Heart left ventricle (tissue), 13 donors: Measurements from ENCODE around the gene ALDOB.

Experiments used
- POLR2A ChIP-seq, 2 donors: fragments of 450-650 bp; IDR thresholded peaks; one replicate each; pipeline ENCODE4 v1.6.1; 2017; ENCODE audit warnings: antibody characterized with exemption in 2 of 2, mild to moderate bottlenecking in 2 of 2, moderate library complexity in 2 of 2
- TF ChIP-seq, protein P1 (sequence below), 12 donors: fragments of 200-600 bp; sonication (generic) in 4 of 12; IDR thresholded peaks; one replicate each; pipeline versions ENCODE4 v1.5.0 to v1.8.0; 2018 to 2022; ENCODE audit warnings: antibody characterized with exemption in 12 of 12, mild to moderate bottlenecking in 5 of 12
- donor health status: ischemic (EF 13 %, LVEDD 7.1; RV severe dilation, severe dysfunction).
- donor health status: DM: no; HTN: yes; CAD: no.
- donor health status: DM: no; HTN: no; CAD: no.
- donor health status: ischemic (EF 25% LVEDD 6.9; RV normal size, moderate dysfunction).
- donor health status: ischemic (EF 25% LVEDD 5.7; RV mildly dilated, moderate dysfunction).
- donor health status: ischemic (EF 35%, LVEDD 5.7; RV mildly dilated, moderate dysfunction).
- donor health status: nonischemic (EF 11% LVEDD 7.7; RV severe dilation, severe dysfunction).
- donor health status: DM: yes; HTN: yes; CAD: no.
- donor health status: PGD.
- donor health status: ischemic (EF 29% LVEDD 5.4; RV normal size, mild dysfunction).
- donor health status: nonischemic (EF 23%, LVEDD 6.1; RV moderate dilation, normal function).

DNA sequence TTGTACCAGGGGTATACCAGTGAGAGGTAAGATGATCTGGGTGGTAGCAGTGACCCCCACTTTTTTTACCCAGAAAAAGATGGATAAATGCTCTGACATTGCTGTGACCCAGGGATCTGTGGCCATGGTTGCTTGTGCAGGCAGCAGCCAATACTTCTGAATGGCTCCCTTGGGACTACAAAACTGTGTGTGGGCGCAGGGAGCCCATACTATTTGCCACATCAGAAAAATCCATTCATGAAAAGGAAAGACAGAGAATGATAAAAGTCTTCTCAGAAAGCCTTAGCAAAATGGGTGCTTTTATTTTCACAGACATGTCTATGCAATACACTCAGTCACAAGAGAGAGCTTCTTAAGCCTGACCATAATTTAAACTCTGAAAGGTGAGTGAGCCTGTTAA, 37.3 kb upstream of the ALDOB start:
- no peak for TF ChIP-seq POLR2A (IDR thresholded peaks at IDR 0.05)
- TF ChIP-seq, protein P1, sequence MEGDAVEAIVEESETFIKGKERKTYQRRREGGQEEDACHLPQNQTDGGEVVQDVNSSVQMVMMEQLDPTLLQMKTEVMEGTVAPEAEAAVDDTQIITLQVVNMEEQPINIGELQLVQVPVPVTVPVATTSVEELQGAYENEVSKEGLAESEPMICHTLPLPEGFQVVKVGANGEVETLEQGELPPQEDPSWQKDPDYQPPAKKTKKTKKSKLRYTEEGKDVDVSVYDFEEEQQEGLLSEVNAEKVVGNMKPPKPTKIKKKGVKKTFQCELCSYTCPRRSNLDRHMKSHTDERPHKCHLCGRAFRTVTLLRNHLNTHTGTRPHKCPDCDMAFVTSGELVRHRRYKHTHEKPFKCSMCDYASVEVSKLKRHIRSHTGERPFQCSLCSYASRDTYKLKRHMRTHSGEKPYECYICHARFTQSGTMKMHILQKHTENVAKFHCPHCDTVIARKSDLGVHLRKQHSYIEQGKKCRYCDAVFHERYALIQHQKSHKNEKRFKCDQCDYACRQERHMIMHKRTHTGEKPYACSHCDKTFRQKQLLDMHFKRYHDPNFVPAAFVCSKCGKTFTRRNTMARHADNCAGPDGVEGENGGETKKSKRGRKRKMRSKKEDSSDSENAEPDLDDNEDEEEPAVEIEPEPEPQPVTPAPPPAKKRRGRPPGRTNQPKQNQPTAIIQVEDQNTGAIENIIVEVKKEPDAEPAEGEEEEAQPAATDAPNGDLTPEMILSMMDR (IDR thresholded peaks at IDR 0.05): no peak
